Panc1 (cell line): ENCODE measurements around the gene AGPAT3. TPM values are rescaled to one million over a fixed set of nuclear protein-coding genes. Genes with fewer than 3 reads are reported as not detected.
A peak's percentile ranks its signal among the peaks of the same experiment; 100 is the strongest.

Experiments
- ATAC-seq: fragments of 200-7000 bp; cut with Tn5 transposase; 2 replicates; pipeline ENCODE4 v1.9.1; 2020; ENCODE audit warnings: mild to moderate bottlenecking, moderate library complexity
- BruUV-seq: library from RNA; stranded (reverse); fragments of 400-500 nt; replicated peaks from 2 replicates; lab custom pipeline; 2021; lab: Mats Ljungman, UMichigan
- CTCF ChIA-PET: fragments of 300-600 bp; sonication (Branson Sonifier 250); formaldehyde crosslinking; loops from one replicate; lab custom pipeline; 2022; ENCODE audit warnings: antibody characterized with exemption; lab: Charles Lee
- POLR2A ChIA-PET: fragments of 300-600 bp; sonication (Branson Sonifier 250); formaldehyde crosslinking; loops from one replicate; lab custom pipeline; 2022; ENCODE audit warnings: antibody characterized with exemption; lab: Charles Lee
- DNase-seq: peaks from one replicate; pipeline ENCODE4 v3.0.0-alpha.2; 2010; ENCODE audit warnings: low read depth, low spot score
- H3K27ac ChIP-seq: 2 replicates; pipeline ENCODE4 v1.5.1; 2011; ENCODE audit warnings: mild to moderate bottlenecking, low read length, inconsistent platforms
- H3K27me3 ChIP-seq: fragments of 200-500 bp; sonication (Bioruptor generic); 2 replicates; pipeline ENCODE4 v1.6.0; 2014; ENCODE audit warnings: low read length, inconsistent platforms; ENCODE audit not compliant: control insufficient read depth, insufficient read depth
- H3K36me3 ChIP-seq: fragments of 200-500 bp; sonication (Bioruptor generic); 2 replicates; pipeline ENCODE4 v1.5.1; 2014; ENCODE audit warnings: inconsistent platforms, mild to moderate bottlenecking, low read length, moderate library complexity; ENCODE audit not compliant: control insufficient read depth, insufficient read depth
- H3K4me1 ChIP-seq: 2 replicates; pipeline ENCODE4 v1.5.1; 2011; ENCODE audit warnings: inconsistent platforms, mild to moderate bottlenecking, low read length, moderate library complexity; ENCODE audit not compliant: control insufficient read depth, insufficient read depth
- H3K4me3 ChIP-seq, 2 experiments: 2 replicates each; pipeline ENCODE4 v1.5.1; 2011 to 2012; ENCODE audit warnings: low read depth in 2 of 2, low read length in 2 of 2, mild to moderate bottlenecking in 2 of 2, inconsistent platforms in 1 of 2, moderate library complexity in 1 of 2
- H3K9me3 ChIP-seq: fragments of 200-500 bp; sonication (Bioruptor generic); 2 replicates; pipeline ENCODE4 v1.5.1; 2014; ENCODE audit warnings: low read depth, mild to moderate bottlenecking, inconsistent platforms, low read length, moderate library complexity; ENCODE audit not compliant: control insufficient read depth, insufficient read depth
- POLR2AphosphoS5 ChIP-seq: IDR thresholded peaks from 2 replicates; pipeline ENCODE4 v1.6.1; 2012; ENCODE audit warnings: mild to moderate bottlenecking, low read depth, low read length, moderate library complexity
- SIN3A ChIP-seq: IDR thresholded peaks from 2 replicates; pipeline ENCODE4 v1.6.1; 2012; ENCODE audit warnings: low read depth, mild to moderate bottlenecking, low read length, moderate library complexity, borderline replicate concordance; ENCODE audit not compliant: insufficient read depth
- TCF7L2 ChIP-seq: IDR thresholded peaks from 2 replicates; pipeline ENCODE4 v1.6.1; 2011; ENCODE audit warnings: mild to moderate bottlenecking, low read depth, low read length, inconsistent platforms
- in situ Hi-C: cut with HindIII; loops from 2 replicates; pipeline ENCODE4 v1.10.0; 2016; ENCODE audit warnings: low sequenced_read_pairs, low pct_unique_long_range_greater_than_20kb
- intact Hi-C: fragments of 100-400 bp; cut with micrococcal nuclease; formaldehyde crosslinking; loops from one replicate; pipeline ENCODE4 v1.10.0; 2022; ENCODE audit not compliant: unreplicated experiment
- total RNA-seq: library from RNA; stranded (reverse); gene quantifications from one replicate; pipeline ENCODE4 v1.2.1, GENCODE V29; 2021; ENCODE audit not compliant: unreplicated experiment
- TF ChIP-seq, protein P1 (sequence below): fragments of 450-650 bp; IDR thresholded peaks from 2 replicates; pipeline ENCODE4 v1.5.1; 2017; ENCODE audit warnings: mild to moderate bottlenecking
- TF ChIP-seq, protein P2 (sequence below), 2 experiments: IDR thresholded peaks; 2 replicates each; pipeline ENCODE4 v1.6.1; 2011 to 2012; ENCODE audit warnings: low read depth in 2 of 2, control low read depth in 1 of 2, low read length in 1 of 2, mild to moderate bottlenecking in 1 of 2, moderate library complexity in 1 of 2; ENCODE audit not compliant: insufficient read depth in 1 of 2

AGPAT3 gene
- total RNA-seq, 1 experiment from 2014 or later, result 40.1 TPM

DNA sequence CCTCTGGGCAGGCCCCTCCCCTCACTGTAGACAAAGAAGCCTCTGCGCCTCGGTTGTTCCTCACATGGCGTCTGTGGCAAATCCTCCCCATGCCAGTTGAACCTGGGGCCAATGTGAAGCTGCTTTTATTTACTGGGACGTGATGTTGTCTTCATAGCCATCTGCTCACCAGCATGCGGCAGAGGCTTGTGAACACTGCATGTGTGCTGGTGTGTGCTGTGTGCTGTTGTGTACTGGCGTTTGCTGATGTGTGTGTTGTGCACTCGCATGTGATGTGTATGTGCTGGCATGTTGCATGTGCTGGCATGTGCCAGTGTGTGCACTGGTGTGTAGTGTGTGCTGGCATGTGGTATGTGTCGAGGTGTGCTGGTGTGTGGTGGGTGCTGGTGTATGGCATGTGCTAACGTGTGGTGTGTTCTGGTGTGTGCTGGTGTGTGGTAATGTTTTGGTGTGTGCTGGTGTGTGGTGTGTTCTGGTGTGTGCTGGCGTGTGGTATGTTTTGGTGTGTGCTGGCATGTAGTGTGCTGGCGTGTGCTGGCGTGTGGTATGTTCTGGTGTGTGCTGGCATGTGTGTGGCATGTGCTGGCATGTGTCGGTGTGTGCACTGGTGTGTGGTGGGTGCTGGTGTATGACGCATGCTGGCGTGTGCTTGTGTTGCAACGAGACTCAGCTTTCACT is 109.9 kb downstream of the AGPAT3 start:
- no peaks in the 10 kb centered on the region for H3K4me1 ChIP-seq
- ATAC-seq, result peak; percentile 31; the same call in 1 of the 2 replicates
- H3K27me3 ChIP-seq, result no peaks in the 10 kb centered on the region
- CTCF ChIA-PET, result interaction anchor here (0.6 to 0.9 kb wide), 4 partner anchors 13 to 631 kb away, joined by 3 to 8 read pairs (median 4); no protein-coding TSS in a partner anchor
- intact Hi-C loops (no loop called here), in situ Hi-C loops (no loop called here)
- POLR2A ChIA-PET, result no interaction called here
- H3K4me3 ChIP-seq, result no peak overlapping the region
- H3K36me3 ChIP-seq, result no peaks in the 10 kb centered on the region
- H3K27ac ChIP-seq, result no peak overlapping the region
- H3K9me3 ChIP-seq, result no peaks in the 10 kb centered on the region
- TF ChIP-seq SIN3A, result no peak
- TF ChIP-seq, protein P1, sequence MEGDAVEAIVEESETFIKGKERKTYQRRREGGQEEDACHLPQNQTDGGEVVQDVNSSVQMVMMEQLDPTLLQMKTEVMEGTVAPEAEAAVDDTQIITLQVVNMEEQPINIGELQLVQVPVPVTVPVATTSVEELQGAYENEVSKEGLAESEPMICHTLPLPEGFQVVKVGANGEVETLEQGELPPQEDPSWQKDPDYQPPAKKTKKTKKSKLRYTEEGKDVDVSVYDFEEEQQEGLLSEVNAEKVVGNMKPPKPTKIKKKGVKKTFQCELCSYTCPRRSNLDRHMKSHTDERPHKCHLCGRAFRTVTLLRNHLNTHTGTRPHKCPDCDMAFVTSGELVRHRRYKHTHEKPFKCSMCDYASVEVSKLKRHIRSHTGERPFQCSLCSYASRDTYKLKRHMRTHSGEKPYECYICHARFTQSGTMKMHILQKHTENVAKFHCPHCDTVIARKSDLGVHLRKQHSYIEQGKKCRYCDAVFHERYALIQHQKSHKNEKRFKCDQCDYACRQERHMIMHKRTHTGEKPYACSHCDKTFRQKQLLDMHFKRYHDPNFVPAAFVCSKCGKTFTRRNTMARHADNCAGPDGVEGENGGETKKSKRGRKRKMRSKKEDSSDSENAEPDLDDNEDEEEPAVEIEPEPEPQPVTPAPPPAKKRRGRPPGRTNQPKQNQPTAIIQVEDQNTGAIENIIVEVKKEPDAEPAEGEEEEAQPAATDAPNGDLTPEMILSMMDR, result no peak
- TF ChIP-seq POLR2AphosphoS5, result no peak
- TF ChIP-seq TCF7L2, result no peak
- TF ChIP-seq, protein P2, sequence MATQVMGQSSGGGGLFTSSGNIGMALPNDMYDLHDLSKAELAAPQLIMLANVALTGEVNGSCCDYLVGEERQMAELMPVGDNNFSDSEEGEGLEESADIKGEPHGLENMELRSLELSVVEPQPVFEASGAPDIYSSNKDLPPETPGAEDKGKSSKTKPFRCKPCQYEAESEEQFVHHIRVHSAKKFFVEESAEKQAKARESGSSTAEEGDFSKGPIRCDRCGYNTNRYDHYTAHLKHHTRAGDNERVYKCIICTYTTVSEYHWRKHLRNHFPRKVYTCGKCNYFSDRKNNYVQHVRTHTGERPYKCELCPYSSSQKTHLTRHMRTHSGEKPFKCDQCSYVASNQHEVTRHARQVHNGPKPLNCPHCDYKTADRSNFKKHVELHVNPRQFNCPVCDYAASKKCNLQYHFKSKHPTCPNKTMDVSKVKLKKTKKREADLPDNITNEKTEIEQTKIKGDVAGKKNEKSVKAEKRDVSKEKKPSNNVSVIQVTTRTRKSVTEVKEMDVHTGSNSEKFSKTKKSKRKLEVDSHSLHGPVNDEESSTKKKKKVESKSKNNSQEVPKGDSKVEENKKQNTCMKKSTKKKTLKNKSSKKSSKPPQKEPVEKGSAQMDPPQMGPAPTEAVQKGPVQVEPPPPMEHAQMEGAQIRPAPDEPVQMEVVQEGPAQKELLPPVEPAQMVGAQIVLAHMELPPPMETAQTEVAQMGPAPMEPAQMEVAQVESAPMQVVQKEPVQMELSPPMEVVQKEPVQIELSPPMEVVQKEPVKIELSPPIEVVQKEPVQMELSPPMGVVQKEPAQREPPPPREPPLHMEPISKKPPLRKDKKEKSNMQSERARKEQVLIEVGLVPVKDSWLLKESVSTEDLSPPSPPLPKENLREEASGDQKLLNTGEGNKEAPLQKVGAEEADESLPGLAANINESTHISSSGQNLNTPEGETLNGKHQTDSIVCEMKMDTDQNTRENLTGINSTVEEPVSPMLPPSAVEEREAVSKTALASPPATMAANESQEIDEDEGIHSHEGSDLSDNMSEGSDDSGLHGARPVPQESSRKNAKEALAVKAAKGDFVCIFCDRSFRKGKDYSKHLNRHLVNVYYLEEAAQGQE (IDR thresholded peaks at IDR 0.05; ENCODE audit: insufficient read depth in 1 of 2, low read depth in 2 of 2, low read length in 1 of 2), result no peak
- BruUV-seq, result no TSS peak
- DNase-seq, result no peak

DNA sequence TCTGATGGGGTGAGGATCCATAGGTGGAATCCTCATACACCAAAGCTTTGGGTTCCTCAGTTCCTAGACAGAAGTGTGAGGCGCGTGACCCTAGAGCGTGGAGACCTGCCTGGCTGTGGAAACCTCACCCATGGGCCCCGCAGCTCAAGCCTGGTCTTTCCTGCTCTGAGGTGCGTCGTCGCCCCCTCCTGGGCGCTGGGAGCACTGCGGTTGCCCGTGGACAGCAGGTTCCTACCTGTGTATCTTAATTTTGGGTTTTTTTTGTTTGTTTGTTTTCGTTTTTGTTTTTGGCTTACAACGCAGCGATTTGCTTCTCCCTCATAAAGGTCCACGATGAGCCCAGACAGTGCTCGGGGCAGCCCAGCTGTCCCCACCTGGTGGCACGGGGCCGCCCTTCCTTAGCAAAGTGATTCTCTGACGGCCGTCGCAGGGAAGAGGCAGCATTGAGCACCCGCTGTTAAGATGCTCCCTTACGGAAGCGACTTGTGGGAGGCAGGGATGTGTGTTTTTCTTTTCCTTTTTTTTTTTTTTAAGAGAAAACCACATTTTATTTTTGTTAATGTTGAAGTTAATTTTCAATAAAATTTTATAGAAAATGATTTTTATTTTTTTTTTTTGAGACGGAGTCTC is 110.6 kb downstream of the AGPAT3 start:
- ATAC-seq (peak; percentile 89), DNase-seq (peak; percentile 39)
- H3K27ac ChIP-seq, result no peak overlapping the region
- H3K9me3 ChIP-seq, result no peaks in the 10 kb centered on the region
- TF ChIP-seq SIN3A, result no peak
- TF ChIP-seq, protein P1, result peak; percentile 91
- no peaks in the 10 kb centered on the region for H3K36me3 ChIP-seq
- in situ Hi-C loops, result no loop called here
- BruUV-seq, result no TSS peak
- no peak overlapping the region for H3K4me3 ChIP-seq
- CTCF ChIA-PET, result interaction anchor here (0.6 to 0.9 kb wide), 5 partner anchors 12 to 632 kb away, joined by 3 to 8 read pairs (median 3); no protein-coding TSS in a partner anchor
- POLR2A ChIA-PET, result no interaction called here
- no peaks in the 10 kb centered on the region for H3K4me1 ChIP-seq
- intact Hi-C loops, result no loop called here
- no peaks in the 10 kb centered on the region for H3K27me3 ChIP-seq
